GM21619 (cell line): ENCODE data around the gene GPANK1.

Experiments
- ATAC-seq: cut with Tn5 transposase; IDR thresholded peaks from one replicate; pipeline ENCODE4 v1.9.1; 2021; ENCODE audit not compliant: unreplicated experiment

GPANK1 gene

DNA sequence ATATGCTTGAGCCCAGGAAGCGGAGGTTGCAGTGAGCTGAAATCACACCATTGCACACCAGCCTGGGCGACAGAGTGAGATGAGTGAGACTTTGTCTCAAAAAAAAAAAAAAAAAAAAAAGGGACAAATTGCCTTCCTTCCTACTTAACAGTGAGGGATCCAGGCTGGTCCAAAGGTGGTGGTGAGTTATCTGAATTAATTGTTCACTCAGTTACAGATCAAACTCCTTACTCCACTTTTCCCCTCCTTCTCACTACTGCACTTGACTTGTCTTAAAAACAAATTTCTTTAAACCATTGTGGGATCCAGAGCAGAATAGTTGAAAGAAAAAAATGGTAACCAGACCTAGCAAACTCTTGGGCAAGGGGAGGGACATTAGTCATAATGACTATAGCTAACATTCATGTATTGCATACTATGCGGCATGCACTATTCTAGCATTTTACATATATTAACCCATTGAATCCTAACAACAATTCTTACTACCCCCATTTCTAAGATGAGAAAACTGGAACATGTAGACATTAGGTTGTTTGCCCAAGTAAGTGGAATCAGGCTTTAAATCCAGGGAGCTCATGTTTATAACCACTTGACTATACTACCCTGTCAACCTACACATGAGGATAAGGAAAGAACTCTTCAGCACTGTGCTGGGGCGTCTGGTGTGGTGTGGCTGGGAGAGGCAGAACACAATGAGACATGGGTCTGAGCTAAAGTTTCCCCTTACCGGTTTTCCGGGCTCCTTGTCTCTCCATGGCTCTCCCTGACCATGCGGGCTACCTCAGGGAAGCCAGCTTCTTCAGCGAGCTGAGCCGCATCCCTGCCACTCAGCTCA is 1.5 kb downstream of the GPANK1 start:
- ATAC-seq, result no peak

- no peak for ATAC-seq
Observed at GRCh38 chr6:31662124-31662723, 2.6 kb downstream of the GPANK1 start.

DNA sequence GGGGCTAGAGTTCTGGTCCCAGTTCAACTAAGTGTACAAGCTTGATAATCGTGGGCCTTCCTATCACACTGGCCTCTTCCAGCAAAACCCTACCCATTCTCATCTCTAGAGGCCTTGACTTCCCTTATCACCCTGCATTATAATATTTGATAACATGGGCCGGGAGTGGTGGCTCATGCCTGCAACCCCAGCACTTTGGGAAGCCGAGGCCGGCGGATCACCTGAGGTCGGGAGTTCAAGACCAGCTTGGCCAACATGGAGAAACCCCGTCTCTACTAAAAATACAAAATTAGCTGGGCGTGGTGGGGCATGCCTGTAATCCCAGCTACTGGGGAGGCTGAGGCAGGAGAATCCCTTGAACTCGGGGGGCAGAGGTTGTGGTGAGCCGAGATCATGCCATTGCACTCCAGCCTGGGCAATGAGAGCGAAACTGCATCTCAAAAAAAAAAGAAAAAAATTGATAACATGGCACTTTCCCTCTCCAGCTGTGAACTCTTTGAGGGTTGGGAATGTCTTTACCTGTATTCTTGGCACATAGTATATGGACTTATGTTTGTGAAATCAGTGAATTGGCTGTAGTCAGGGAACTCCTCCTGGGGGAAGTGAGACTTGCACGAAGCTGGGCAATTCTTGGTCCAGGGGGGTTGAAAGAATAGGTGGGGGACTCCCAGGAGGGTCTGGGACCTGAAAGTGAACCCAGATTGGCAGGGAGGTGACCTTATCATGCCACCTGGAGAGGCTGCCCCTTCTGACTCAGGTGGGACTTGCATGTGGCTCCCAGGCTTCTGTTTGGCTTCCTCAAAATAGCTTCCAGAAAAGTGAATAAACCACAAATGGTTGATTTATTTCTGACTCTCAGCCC is 3.3 kb downstream of the GPANK1 start:
- no peak for ATAC-seq

DNA sequence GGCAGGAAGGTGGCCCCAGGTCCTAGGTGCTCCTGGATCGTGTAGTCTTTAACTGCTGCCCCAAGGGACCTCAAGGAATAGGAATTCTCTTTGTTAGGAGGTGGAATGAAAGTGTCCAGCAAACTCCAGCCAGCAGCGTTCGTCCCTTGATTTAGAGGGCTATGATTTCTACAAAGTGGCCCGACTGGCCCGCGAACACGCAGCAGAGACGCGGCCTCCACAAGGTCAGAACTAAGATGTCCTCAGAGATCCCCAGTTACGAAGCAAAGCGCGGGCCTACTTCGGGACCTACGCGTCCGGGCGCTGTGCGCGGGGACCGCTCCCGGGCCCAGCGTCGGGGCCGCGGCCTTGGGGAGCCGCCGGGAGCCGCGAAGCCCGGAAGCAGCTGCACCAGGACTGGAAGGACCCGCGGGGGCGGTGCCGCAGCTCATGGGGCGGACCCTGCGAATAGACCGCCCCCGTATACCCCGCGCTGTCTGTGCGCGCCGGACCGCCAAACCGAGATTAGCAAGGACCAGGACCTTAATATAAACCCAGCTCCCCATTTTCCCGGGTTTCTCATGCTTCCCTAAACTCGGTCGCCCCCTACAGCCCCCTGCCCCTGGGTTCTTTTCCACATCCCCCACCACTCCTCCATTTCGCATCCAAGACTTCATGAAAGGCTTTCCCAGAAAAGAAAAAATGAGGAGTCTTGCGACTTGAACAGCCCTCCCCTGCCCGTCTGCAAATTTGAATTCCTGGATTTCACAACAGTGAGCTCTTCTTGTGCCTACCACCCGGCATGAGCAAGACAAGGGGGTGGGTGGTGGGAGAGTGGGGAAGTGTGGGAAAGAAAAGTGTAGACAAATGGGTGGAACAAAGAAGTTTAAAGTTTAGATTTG is 4.2 kb downstream of the GPANK1 start, which contains the start of gene C6orf47:
Gene C6orf47, minus strand, starts transcription at position 398 of the 881 bp plus-strand sequence. CDS start 831 bp downstream, outside the sequence.
- peak; percentile 41 for ATAC-seq

DNA sequence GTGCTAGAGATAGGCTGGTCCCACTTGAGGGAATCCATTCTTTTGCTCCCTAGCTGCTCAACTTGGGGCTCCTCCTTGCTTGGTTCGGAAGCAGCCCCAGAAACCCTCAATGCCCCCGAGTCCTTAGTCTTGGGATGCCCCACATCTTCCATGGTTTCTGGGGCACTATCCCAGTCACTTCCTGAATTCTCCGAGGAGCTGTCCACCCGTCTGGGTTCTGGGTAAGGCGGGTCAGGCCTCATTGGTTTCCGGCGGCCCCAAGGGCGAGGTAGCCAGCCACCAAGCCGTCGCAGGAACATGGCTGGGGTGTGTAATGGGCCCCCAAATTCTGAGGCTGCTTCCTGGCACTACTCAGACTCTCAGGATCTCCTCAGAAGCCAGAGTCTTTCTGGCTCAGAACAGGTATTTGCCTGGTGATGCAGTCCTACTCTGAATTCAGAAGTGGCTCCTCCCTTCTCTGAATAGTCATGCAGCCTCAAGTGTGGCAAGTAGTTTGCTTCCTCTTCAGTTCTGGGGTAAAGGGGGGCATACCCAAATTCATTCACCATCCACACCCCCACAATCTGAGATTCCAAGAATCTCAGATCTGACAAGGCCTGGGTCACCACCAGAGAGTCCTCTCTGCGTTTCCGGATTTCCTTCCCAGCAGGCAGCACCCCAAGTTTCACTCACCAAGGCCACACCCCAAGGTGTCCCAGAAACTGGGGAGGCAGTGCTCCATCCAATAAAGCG is 5.0 kb downstream of the GPANK1 start:
- no peak for ATAC-seq

DNA sequence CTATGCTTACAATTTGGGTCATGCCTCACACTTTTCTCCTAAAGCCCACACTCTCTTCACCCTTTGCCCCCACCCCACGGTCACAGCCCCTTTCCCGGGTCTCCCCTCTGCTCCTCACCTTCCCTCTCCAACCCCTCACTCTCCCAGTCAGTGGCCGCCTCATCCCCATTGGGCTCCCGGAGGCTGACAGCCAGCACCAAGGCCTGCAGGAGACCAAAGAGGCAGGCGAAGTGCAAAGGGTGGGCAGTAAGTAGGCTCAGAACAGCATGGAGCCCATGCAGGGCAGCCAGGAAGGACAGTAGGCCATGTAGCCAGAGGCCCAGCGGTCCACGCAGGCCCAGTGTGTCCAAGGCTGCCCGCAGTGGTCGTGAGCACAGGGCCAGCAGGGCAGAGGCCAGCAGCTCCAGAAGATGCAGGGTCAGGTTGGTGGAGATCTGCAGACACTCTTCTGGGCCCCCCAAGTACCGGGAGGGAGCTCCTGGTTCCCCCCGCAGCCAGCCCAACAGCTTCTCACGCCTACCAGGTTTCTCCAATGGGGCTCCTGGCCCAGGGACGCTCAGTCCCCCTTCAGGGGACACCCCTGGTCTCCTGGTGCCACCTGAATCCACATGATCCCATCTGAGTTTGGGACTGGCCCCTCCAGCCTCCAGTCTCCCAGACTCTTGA is 5.7 kb downstream of the GPANK1 start:
- no peak for ATAC-seq

GRCh38 chr6:31658158-31658688 is 6.6 kb downstream of the GPANK1 start:
- ATAC-seq, result no peak

- no peak for ATAC-seq
Observed at GRCh38 chr6:31657406-31658157, 7.2 kb downstream of the GPANK1 start.

DNA sequence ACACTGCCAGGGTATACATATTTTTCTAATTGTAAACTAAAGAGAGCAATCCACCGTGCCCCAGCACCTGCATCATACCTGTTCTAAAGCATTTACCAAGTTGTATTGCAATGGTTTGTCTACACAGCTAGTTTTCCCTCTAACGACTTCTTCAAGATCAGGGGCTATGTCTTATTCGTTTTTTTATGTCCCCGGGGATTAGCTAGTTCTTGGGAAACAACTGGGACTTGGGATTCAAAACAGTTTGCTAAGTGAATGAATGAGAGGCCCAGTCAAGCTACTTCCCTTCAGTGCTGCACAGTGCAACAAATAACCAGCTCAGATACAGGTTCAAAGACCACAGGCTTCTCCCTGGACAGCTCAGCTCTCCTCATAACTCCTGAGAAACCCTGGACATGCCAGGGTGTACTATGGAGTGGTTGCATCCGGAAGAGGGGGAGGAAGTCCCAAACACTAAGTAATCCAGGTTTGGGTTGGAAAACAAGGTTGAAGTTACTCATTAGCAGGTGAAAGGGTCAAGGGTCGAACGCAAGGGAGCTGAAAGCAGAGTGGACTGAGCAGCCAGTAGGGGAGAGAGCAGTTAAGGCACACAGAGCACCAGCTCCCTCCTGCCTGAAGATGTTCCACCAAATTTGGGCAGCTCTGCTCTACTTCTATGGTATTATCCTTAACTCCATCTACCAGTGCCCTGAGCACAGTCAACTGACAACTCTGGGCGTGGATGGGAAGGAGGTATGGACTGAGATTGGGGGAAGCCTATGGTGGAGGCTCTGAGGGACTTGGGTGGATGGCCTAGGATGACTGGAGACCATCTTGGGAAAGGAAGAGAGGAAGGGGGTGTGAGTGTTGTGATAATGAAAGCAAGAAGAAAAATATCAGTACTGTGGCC is 9.2 kb downstream of the GPANK1 start, which contains the start of gene APOM:
Gene APOM, plus strand, starts transcription at position 546 of the 889 bp plus-strand sequence. Its CDS starts 73 bp downstream, at position 619.
- ATAC-seq, result no peak

DNA sequence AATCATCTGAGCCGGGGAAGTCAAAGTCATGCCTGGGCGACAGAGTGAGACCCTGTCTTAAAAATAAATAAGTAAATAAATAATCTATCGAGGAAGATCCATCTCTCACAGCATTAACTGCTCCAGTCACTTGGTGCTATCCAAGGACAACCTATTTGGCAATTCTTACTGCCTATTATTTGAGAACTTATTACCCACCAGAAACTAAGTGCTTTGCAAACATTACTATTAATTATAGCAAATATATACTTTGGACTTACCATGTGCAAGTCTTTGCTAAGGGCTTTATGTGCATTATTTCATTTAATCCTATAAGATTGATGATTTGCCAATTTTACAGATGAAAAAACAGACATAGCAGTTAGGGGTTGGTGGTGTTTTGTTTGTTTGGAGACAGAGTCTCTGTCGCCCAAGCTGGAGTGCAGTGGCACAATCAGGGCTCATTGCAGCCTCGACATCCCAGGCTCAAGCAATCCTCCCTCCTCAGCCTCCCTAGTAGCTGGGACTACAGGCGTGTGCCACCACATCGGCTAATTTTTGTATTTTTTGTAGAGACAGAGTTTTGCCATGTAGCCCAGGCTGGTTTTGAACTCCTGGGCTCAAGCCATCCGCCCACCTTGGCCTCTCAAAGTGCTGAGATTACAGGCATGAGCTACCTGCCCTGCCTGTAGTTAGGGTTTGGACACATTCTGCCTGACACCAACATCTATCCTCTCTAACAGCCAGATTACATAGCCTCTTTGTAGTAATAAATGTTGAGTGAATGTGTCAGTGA is 10.0 kb downstream of the GPANK1 start:
- no peak for ATAC-seq

DNA sequence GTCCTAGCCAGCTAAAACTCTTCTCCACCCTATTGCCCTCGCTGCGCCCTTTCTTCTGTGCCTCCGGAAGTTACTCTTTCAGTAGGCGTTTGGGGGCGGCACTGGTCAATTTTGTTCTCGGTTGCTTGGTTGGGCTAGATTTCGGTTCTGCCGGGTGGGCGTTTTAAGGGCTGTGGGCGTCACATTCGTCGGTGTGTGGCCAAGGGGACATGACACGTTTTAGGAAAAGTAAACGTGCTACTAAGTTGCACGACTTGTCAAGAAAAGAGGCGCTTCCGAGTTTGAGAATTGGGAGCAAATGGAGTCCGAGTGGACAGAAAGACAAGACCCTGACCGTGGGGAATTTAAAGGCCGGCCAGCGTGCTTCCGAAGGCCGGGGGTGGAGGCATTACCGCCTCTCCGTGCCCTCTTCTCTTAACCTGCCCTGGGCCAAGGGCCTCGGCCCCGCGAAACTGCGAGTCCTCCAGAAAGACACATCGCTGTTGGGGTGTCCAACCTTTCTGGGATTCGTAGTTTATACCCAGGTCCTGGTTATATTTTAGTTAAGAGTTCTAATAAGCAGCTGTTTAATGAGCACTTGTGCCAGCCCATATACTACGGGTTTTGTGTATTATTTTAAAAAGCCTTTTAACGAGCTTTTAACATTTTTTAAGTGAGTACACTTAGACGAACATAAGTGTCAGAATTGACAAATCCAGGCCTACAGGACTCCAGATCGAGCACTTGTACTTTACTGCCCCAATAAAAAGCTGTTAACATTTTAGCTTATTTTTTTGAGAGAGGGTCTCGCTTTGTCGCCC is 11.7 kb downstream of the GPANK1 start:
- peak; percentile 59 for ATAC-seq

- ATAC-seq, result peak; percentile 14
Observed at GRCh38 chr6:31651602-31652191, 13.1 kb downstream of the GPANK1 start.

- no peak for ATAC-seq
Observed at GRCh38 chr6:31645325-31645724, 19.5 kb downstream of the GPANK1 start.

- ATAC-seq, result no peak
Observed at GRCh38 chr6:31643818-31644454, 20.9 kb downstream of the GPANK1 start.
